HepG2 (cell line): Measurements from ENCODE around the gene LHX1. TPM values are rescaled to one million over a fixed set of nuclear protein-coding genes. Genes with fewer than 3 reads are reported as not detected.

Source experiments
- ATAC-seq: fragments of 200-7000 bp; cut with Tn5 transposase; 3 replicates; pipeline ENCODE4 v1.9.1; 2020; ENCODE audit warnings: mild to moderate bottlenecking, moderate library complexity
- BruUV-seq: library from RNA; stranded (reverse); fragments of 400-500 nt; replicated peaks from 2 replicates; lab custom pipeline; 2021; lab: Mats Ljungman, UMichigan
- CTCF ChIA-PET: fragments of 300-600 bp; formaldehyde crosslinking; extraction: SDS; loops from one replicate; lab custom pipeline; 2021; ENCODE audit warnings: low total read pairs, inconsistent platforms, low intra/inter-chr PET ratio; lab: Yijun Ruan, JAX
- POLR2A ChIA-PET: fragments of 350-600 bp; sonication (Branson Sonifier 250); formaldehyde crosslinking; loops from one replicate; lab custom pipeline; 2020; ENCODE audit warnings: antibody characterized with exemption, inconsistent platforms; lab: Yijun Ruan, JAX
- DNase-seq: peaks from one replicate; pipeline ENCODE4 v3.0.0-alpha.2; 2015; ENCODE audit warnings: low spot score
- FAIRE-seq: peaks from 3 replicates; lab custom pipeline; 2011; peaks lifted over from hg19 to GRCh38; lab: Jason Lieb, UNC
- H2AFZ ChIP-seq: one replicate; pipeline ENCODE4 v1.6.1; 2011; ENCODE audit warnings: low read length, inconsistent platforms
- H3K27ac ChIP-seq: fragments of 300-600 bp; 3 replicates; pipeline ENCODE4 v1.8.0; 2011; ENCODE audit warnings: mixed run types, mild to moderate bottlenecking, mixed read lengths, low read length, inconsistent platforms; ENCODE audit not compliant: insufficient read depth; ENCODE audit errors: extremely low read length
- H3K27me3 ChIP-seq, 2 experiments: fragments of 200-600 bp in 1 of 2; 2 replicates in 1 of 2; 3 replicates in 1 of 2; pipeline versions ENCODE4 v1.6.0 to v1.8.0; 2011; ENCODE audit warnings: low read length in 2 of 2, mild to moderate bottlenecking in 2 of 2, moderate library complexity in 2 of 2, inconsistent platforms in 1 of 2; ENCODE audit not compliant: insufficient read depth in 2 of 2, control insufficient read depth in 1 of 2
- H3K36me3 ChIP-seq, 2 experiments: fragments of 200-600 bp in 1 of 2; replicated peaks in 1 of 2; 2 replicates in 1 of 2; 3 replicates in 1 of 2; pipeline versions ENCODE4 v1.5.1 to v1.8.0; 2011; ENCODE audit warnings: low read length in 2 of 2, inconsistent platforms in 1 of 2; ENCODE audit not compliant: insufficient read depth in 2 of 2, control insufficient read depth in 1 of 2
- H3K4me1 ChIP-seq: 2 replicates; pipeline ENCODE4 v1.5.1; 2012; ENCODE audit warnings: low read length, inconsistent platforms; ENCODE audit not compliant: insufficient read depth
- H3K4me2 ChIP-seq: 2 replicates; pipeline ENCODE4 v1.6.0; 2011; ENCODE audit warnings: low read depth, low read length, inconsistent platforms
- H3K4me3 ChIP-seq, 3 experiments: fragments of 200-600 bp in 1 of 3; sonication (generic), shearing (Covaris generic) in 1 of 3; replicated peaks in 1 of 3; 2 replicates each; pipeline ENCODE4 v1.5.1; 2011 to 2016; ENCODE audit warnings: low read length in 3 of 3, inconsistent platforms in 2 of 3, low read depth in 2 of 3, mild to moderate bottlenecking in 2 of 3, control low read depth in 1 of 3, mixed read lengths in 1 of 3; ENCODE audit not compliant: insufficient read depth in 1 of 3
- H3K79me2 ChIP-seq: one replicate; pipeline ENCODE4 v1.6.1; 2011; ENCODE audit warnings: low read length, inconsistent platforms; ENCODE audit not compliant: insufficient read depth
- H3K9ac ChIP-seq: 2 replicates; pipeline ENCODE4 v1.6.0; 2011; ENCODE audit warnings: mild to moderate bottlenecking, low read depth, low read length, inconsistent platforms; ENCODE audit not compliant: insufficient read depth
- H3K9me3 ChIP-seq: 2 replicates; pipeline ENCODE4 v1.5.1; 2012; ENCODE audit warnings: mild to moderate bottlenecking, low read length
- H4K20me1 ChIP-seq: 2 replicates; pipeline ENCODE4 v1.6.0; 2011; ENCODE audit warnings: inconsistent platforms, mild to moderate bottlenecking, low read length, moderate library complexity; ENCODE audit not compliant: insufficient read depth
- CEBPG ChIP-seq: IDR thresholded peaks from 2 replicates; pipeline ENCODE4 v1.6.1; 2016
- ESRRA ChIP-seq: sonication (generic); formaldehyde crosslinking; IDR thresholded peaks from 2 replicates; pipeline ENCODE4 v1.5.1; 2020; ENCODE audit warnings: mild to moderate bottlenecking, low read depth, missing genetic modification reagents
- HNF1B ChIP-seq: sonication (generic); formaldehyde crosslinking; IDR thresholded peaks from 2 replicates; pipeline ENCODE4 v1.5.1; 2020; ENCODE audit warnings: mild to moderate bottlenecking, moderate library complexity, missing genetic modification reagents
- HNRNPUL1 ChIP-seq: fragments of 200-400 bp; formaldehyde crosslinking; IDR thresholded peaks from 2 replicates; pipeline ENCODE4 v1.6.1; 2017; ENCODE audit warnings: low read depth, mild to moderate bottlenecking, low read length, moderate library complexity
- MTF1 ChIP-seq: sonication (generic); formaldehyde crosslinking; IDR thresholded peaks from 2 replicates; pipeline ENCODE4 v1.5.0; 2020; ENCODE audit warnings: missing genetic modification reagents
- MXI1 ChIP-seq: IDR thresholded peaks from 3 replicates; pipeline ENCODE4 v1.6.1; 2012; ENCODE audit warnings: low read depth, low read length, inconsistent platforms, borderline replicate concordance
- SP1 ChIP-seq, 2 experiments: fragments of 450-650 bp in 1 of 2; sonication (generic) in 1 of 2; formaldehyde crosslinking in 1 of 2; IDR thresholded peaks; 2 replicates each; pipeline versions ENCODE4 v1.4.0 to v1.6.1; 2016 to 2020; ENCODE audit warnings: missing genetic modification reagents in 1 of 2
- ZMYM2 ChIP-seq: sonication (generic); formaldehyde crosslinking; IDR thresholded peaks from 2 replicates; pipeline ENCODE4 v1.8.0; 2022; ENCODE audit warnings: mild to moderate bottlenecking, missing genetic modification reagents
- ZNF557 ChIP-seq: sonication (generic); formaldehyde crosslinking; IDR thresholded peaks from 2 replicates; pipeline ENCODE4 v1.4.0; 2020; ENCODE audit warnings: missing genetic modification reagents
- ZNF589 ChIP-seq: sonication (generic); formaldehyde crosslinking; conservative IDR thresholded peaks from 2 replicates; pipeline ENCODE4 v1.8.0; 2022; ENCODE audit warnings: mild to moderate bottlenecking, moderate library complexity, missing genetic modification reagents
- ZNF629 ChIP-seq: sonication (generic); formaldehyde crosslinking; conservative IDR thresholded peaks from 2 replicates; pipeline ENCODE4 v1.5.0; 2020; ENCODE audit warnings: missing genetic modification reagents
- ZNF775 ChIP-seq: sonication (generic); formaldehyde crosslinking; IDR thresholded peaks from 2 replicates; pipeline ENCODE4 v1.4.0; 2020; ENCODE audit warnings: missing genetic modification reagents, mild to moderate bottlenecking, moderate library complexity, borderline replicate concordance
- ZNF790 ChIP-seq: sonication (generic); formaldehyde crosslinking; IDR thresholded peaks from 2 replicates; pipeline ENCODE4 v1.8.0; 2022; ENCODE audit warnings: missing genetic modification reagents, mild to moderate bottlenecking, borderline replicate concordance
- WGBS: methylation state at CpG from one replicate; pipeline ENCODE4 v1.1.6; 2017; ENCODE audit warnings: low lambda C conversion rate; 5-methylcytosine and 5-hydroxymethylcytosine counted together
- in situ Hi-C: cut with HindIII; loops from 2 replicates; pipeline ENCODE4 v1.10.0; 2017; ENCODE audit warnings: low pct_unique_long_range_greater_than_20kb; ENCODE audit not compliant: extremely low pct_ligation_motif_present
- intact Hi-C: fragments of 100-400 bp; cut with micrococcal nuclease; formaldehyde crosslinking; loops from one replicate; pipeline ENCODE4 v1.10.0; 2022; ENCODE audit not compliant: unreplicated experiment
- polyA plus RNA-seq, 8 experiments: library from polyadenylated mRNA; depleted of rRNA in 3 of 8; stranded (reverse) in 7 of 8; unstranded in 1 of 8; fragments of >200 nt; fragmentation: Illumina TruSeq in 4 of 8; extraction: Trizol in 4 of 8; gene quantifications; 2 replicates each; pipeline versions ENCODE4 v1.2.1 to v1.2.3, GENCODE V29; 2011 to 2016; ENCODE audit warnings: low read depth in 4 of 8, missing spikeins in 1 of 8, mixed read lengths in 1 of 8; ENCODE audit not compliant: insufficient read depth in 1 of 8
- total RNA-seq, 5 experiments: library from RNA; depleted of rRNA; stranded (reverse); fragments of >200 nt; fragmentation: Illumina TruSeq; extraction: Trizol; gene quantifications; 2 replicates each; pipeline ENCODE4 v1.2.3, GENCODE V29; 2016; ENCODE audit warnings: low read depth in 1 of 5
- TF ChIP-seq, protein P1 (sequence below): sonication (generic); formaldehyde crosslinking; IDR thresholded peaks from one replicate; pipeline ENCODE4 v1.5.1; 2020; ENCODE audit warnings: mild to moderate bottlenecking, missing genetic modification reagents; ENCODE audit errors: not compliant biosample characterization
- TF ChIP-seq, protein P2 (sequence below): IDR thresholded peaks from 2 replicates; pipeline ENCODE4 v1.6.1; 2016; ENCODE audit warnings: missing compliant biosample characterization, missing genetic modification reagents, borderline replicate concordance

LHX1 gene
- total and polyA plus RNA-seq, 2 of the 13 experiments (the other 11 are each of a cell fraction or from before 2014, with no cell fraction given), result not detected

DNA sequence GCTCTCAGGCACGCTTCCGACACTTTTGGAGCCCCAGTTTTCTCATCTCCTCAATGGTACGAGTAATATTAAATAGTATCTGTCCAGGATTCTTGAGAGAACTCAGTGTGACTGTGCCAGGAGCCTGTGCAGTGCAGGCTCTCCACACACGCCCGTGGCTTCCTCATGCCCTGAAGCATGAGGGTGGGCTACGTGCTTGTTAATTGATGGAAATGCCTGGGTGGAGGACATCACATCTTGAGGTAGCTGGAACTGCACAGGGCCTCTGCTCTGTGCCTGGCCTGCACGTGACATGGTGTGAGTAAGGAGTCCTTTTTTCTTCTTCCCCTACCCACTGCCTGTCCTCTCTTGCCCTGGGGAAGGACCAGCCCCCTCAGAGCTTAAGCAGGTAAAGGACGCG is 43.1 kb upstream of the LHX1 start:
- POLR2A ChIA-PET, result no interaction called here
- Histone ChIP-seq H3K4me3 (no peak overlapping the region), H3K27me3 (peaks cover 1 to 5% of the 10 kb centered on the region in 2 experiments; a peak in 2 of 5 replicates), H3K9ac (no peak overlapping the region), H3K79me2 (no peaks in the 10 kb centered on the region), H2AFZ (no peak overlapping the region), H3K36me3 (no peaks in the 10 kb centered on the region), H3K4me2 (no peak overlapping the region), H3K27ac (no peak overlapping the region), H3K9me3 (no peaks in the 10 kb centered on the region), H3K4me1 (peaks cover 20% of the 10 kb centered on the region), H4K20me1 (no peaks in the 10 kb centered on the region)
- no peak for DNase-seq
- intact Hi-C loops (no loop called here), in situ Hi-C loops (loop anchor here (10.0 kb wide), 1 partner anchor 151 kb away; no protein-coding TSS in a partner anchor)
- 57% methylated on average over 6 of the region's 9 CpGs for WGBS
- no TSS peak for BruUV-seq
- ATAC-seq, result no peak
- CTCF ChIA-PET, result no interaction called here
- no peak for FAIRE-seq
- TF ChIP-seq ZNF557 (CRISPR knock-in tag), result no peak
- TF ChIP-seq ZNF775 (CRISPR knock-in tag), result no peak
- TF ChIP-seq ZMYM2 (CRISPR knock-in tag), result no peak
- TF ChIP-seq HNRNPUL1, result no peak
- no peak for TF ChIP-seq ZNF589 (CRISPR knock-in tag)
- TF ChIP-seq HNF1B (CRISPR knock-in tag), result no peak
- TF ChIP-seq ZNF629 (CRISPR knock-in tag), result no peak
- no peak for TF ChIP-seq CEBPG (CRISPR knock-in tag)
- no peak for TF ChIP-seq ZNF790 (CRISPR knock-in tag)
- no peak for TF ChIP-seq SP1 (IDR thresholded peaks at IDR 0.05)
- TF ChIP-seq SP1 (CRISPR knock-in tag; IDR thresholded peaks at IDR 0.05), result no peak
- TF ChIP-seq ESRRA (CRISPR knock-in tag), result no peak
- TF ChIP-seq, protein P1, sequence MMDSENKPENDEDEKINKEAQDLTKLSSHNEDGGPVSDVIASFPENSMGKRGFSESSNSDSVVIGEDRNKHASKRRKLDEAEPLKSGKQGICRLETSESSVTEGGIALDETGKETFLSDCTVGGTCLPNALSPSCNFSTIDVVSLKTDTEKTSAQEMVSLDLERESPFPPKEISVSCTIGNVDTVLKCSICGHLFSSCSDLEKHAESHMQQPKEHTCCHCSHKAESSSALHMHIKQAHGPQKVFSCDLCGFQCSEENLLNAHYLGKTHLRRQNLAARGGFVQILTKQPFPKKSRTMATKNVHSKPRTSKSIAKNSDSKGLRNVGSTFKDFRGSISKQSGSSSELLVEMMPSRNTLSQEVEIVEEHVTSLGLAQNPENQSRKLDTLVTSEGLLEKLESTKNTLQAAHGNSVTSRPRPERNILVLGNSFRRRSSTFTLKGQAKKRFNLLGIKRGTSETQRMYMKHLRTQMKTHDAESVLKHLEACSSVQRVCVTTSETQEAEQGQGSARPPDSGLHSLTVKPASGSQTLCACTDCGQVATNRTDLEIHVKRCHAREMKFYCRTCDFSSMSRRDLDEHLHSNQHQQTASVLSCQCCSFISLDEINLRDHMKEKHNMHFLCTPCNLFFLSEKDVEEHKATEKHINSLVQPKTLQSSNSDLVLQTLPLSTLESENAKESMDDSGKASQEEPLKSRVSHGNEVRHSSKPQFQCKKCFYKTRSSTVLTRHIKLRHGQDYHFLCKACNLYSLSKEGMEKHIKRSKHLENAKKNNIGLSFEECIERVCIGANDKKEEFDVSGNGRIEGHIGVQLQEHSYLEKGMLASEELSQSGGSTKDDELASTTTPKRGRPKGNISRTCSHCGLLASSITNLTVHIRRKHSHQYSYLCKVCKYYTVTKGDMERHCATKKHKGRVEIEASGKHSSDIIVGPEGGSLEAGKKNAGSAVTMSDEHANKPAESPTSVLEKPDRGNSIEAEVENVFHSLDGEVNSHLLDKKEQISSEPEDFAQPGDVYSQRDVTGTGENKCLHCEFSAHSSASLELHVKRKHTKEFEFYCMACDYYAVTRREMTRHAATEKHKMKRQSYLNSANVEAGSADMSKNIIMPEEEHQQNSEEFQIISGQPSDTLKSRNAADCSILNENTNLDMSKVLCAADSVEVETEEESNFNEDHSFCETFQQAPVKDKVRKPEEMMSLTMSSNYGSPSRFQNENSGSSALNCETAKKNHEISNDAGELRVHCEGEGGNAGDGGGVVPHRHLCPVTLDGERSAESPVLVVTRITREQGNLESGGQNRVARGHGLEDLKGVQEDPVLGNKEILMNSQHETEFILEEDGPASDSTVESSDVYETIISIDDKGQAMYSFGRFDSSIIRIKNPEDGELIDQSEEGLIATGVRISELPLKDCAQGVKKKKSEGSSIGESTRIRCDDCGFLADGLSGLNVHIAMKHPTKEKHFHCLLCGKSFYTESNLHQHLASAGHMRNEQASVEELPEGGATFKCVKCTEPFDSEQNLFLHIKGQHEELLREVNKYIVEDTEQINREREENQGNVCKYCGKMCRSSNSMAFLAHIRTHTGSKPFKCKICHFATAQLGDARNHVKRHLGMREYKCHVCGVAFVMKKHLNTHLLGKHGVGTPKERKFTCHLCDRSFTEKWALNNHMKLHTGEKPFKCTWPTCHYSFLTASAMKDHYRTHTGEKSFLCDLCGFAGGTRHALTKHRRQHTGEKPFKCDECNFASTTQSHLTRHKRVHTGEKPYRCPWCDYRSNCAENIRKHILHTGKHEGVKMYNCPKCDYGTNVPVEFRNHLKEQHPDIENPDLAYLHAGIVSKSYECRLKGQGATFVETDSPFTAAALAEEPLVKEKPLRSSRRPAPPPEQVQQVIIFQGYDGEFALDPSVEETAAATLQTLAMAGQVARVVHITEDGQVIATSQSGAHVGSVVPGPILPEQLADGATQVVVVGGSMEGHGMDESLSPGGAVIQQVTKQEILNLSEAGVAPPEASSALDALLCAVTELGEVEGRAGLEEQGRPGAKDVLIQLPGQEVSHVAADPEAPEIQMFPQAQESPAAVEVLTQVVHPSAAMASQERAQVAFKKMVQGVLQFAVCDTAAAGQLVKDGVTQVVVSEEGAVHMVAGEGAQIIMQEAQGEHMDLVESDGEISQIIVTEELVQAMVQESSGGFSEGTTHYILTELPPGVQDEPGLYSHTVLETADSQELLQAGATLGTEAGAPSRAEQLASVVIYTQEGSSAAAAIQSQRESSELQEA, result no peak
- TF ChIP-seq MXI1, result no peak
- TF ChIP-seq MTF1 (CRISPR knock-in tag), result no peak
- TF ChIP-seq, protein P2, sequence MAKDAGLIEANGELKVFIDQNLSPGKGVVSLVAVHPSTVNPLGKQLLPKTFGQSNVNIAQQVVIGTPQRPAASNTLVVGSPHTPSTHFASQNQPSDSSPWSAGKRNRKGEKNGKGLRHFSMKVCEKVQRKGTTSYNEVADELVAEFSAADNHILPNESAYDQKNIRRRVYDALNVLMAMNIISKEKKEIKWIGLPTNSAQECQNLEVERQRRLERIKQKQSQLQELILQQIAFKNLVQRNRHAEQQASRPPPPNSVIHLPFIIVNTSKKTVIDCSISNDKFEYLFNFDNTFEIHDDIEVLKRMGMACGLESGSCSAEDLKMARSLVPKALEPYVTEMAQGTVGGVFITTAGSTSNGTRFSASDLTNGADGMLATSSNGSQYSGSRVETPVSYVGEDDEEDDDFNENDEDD (CRISPR knock-in tag), result no peak
